HCT116 (cell line): ENCODE results near the gene ZCCHC3. TPM values are rescaled to one million over a fixed set of nuclear protein-coding genes. Genes with fewer than 3 reads are reported as not detected.

Source experiments
- ATAC-seq: fragments of 200-7000 bp; cut with Tn5 transposase; 2 replicates; pipeline ENCODE4 v1.9.1; 2020; ENCODE audit warnings: mild to moderate bottlenecking, moderate library complexity
- BruUV-seq: library from RNA; stranded (reverse); fragments of 400-500 nt; replicated peaks from 2 replicates; lab custom pipeline; 2021; lab: Mats Ljungman, UMichigan
- CTCF ChIA-PET: fragments of 300-600 bp; sonication (Branson Sonifier 250); formaldehyde crosslinking; loops from one replicate; lab custom pipeline; 2021; ENCODE audit warnings: antibody characterized with exemption; lab: Charles Lee
- POLR2A ChIA-PET: fragments of 300-600, 350-600 bp; sonication (Branson Sonifier 250); formaldehyde crosslinking; loops from one replicate; lab custom pipeline; 2021; ENCODE audit warnings: antibody characterized with exemption; lab: Charles Lee
- RAD21 ChIA-PET, 2 experiments: fragments of 300-600 bp; sonication (Branson Sonifier 250); formaldehyde crosslinking; loops; one replicate each; lab custom pipeline; 2023; ENCODE audit warnings: low total read pairs in 2 of 2; ENCODE audit not compliant: uncharacterized antibody in 2 of 2, unreplicated experiment in 2 of 2, low non-redundant PET in 1 of 2; lab: Charles Lee
- DNase-seq: peaks from one replicate; pipeline ENCODE4 v3.0.0-alpha.2; 2010; ENCODE audit warnings: low read depth, low spot score
- H2AFZ ChIP-seq: fragments of 200-600 bp; shearing (Covaris generic), sonication (generic); 2 replicates; pipeline ENCODE4 v1.6.1; 2017; ENCODE audit warnings: low read depth, mixed run types, mixed read lengths, antibody characterized with exemption, low read length; ENCODE audit not compliant: poor library complexity, severe bottlenecking
- H3K27ac ChIP-seq: 2 replicates; pipeline ENCODE4 v1.5.1; 2012; ENCODE audit warnings: low read depth, low read length
- H3K27me3 ChIP-seq: fragments of 200-600 bp; sonication (generic); 2 replicates; pipeline ENCODE4 v1.6.1; 2016; ENCODE audit warnings: mixed run types, low read length, mixed read lengths; ENCODE audit not compliant: insufficient read depth
- H3K36me3 ChIP-seq, 2 experiments: fragments of 200-500 bp in 1 of 2; fragments of 200-600 bp in 1 of 2; sonication (Bioruptor generic) in 1 of 2; sonication (generic) in 1 of 2; 2 replicates each; pipeline versions ENCODE4 v1.5.1 to v1.6.1; 2014 to 2016; ENCODE audit warnings: low read length in 2 of 2, inconsistent platforms in 1 of 2, mixed read lengths in 1 of 2, mixed run types in 1 of 2; ENCODE audit not compliant: insufficient read depth in 2 of 2, control insufficient read depth in 1 of 2
- H3K4me1 ChIP-seq, 2 experiments: fragments of 200-600 bp in 1 of 2; sonication (generic) in 1 of 2; 2 replicates each; pipeline versions ENCODE4 v1.5.1 to v1.6.1; 2012 to 2017; ENCODE audit warnings: low read length in 2 of 2, inconsistent platforms in 1 of 2, mild to moderate bottlenecking in 1 of 2, mixed read lengths in 1 of 2, mixed run types in 1 of 2, moderate library complexity in 1 of 2; ENCODE audit not compliant: insufficient read depth in 2 of 2, control insufficient read depth in 1 of 2
- H3K4me2 ChIP-seq: fragments of 200-600 bp; sonication (generic); 2 replicates; pipeline ENCODE4 v1.6.1; 2017; ENCODE audit warnings: mixed run types, low read length, mixed read lengths
- H3K4me3 ChIP-seq, 2 experiments: fragments of 200-600 bp in 1 of 2; sonication (generic) in 1 of 2; replicated peaks in 1 of 2; 2 replicates each; pipeline ENCODE4 v1.5.1; 2011 to 2016; ENCODE audit warnings: low read length in 2 of 2, control low read depth in 1 of 2, low read depth in 1 of 2, mild to moderate bottlenecking in 1 of 2, mixed read lengths in 1 of 2, mixed run types in 1 of 2
- H3K79me2 ChIP-seq: fragments of 200-600 bp; sonication (generic); 2 replicates; pipeline ENCODE4 v1.6.1; 2017; ENCODE audit warnings: mild to moderate bottlenecking, mixed run types, low read length, moderate library complexity, mixed read lengths; ENCODE audit not compliant: insufficient read depth
- H3K9ac ChIP-seq: fragments of 200-600 bp; sonication (generic); 2 replicates; pipeline ENCODE4 v1.6.1; 2016; ENCODE audit warnings: low read length, mixed read lengths
- H3K9me2 ChIP-seq: fragments of 200-600 bp; sonication (generic), shearing (Covaris generic); 2 replicates; pipeline ENCODE4 v1.6.1; 2017; ENCODE audit warnings: mixed run types, mild to moderate bottlenecking, moderate library complexity; ENCODE audit not compliant: insufficient read depth
- H3K9me3 ChIP-seq, 2 experiments: fragments of 200-500 bp in 1 of 2; fragments of 200-600 bp in 1 of 2; sonication (Bioruptor generic) in 1 of 2; sonication (generic) in 1 of 2; 2 replicates each; pipeline ENCODE4 v1.6.1; 2014 to 2017; ENCODE audit warnings: low read length in 2 of 2, mixed read lengths in 2 of 2, inconsistent platforms in 1 of 2, low read depth in 1 of 2, mild to moderate bottlenecking in 1 of 2, mixed run types in 1 of 2, moderate library complexity in 1 of 2; ENCODE audit not compliant: control insufficient read depth in 1 of 2, insufficient read depth in 1 of 2
- H4K20me1 ChIP-seq: fragments of 200-600 bp; sonication (generic), shearing (Covaris generic); 2 replicates; pipeline ENCODE4 v1.6.1; 2017; ENCODE audit warnings: mixed run types, mild to moderate bottlenecking, moderate library complexity; ENCODE audit not compliant: insufficient read depth
- CBX3 ChIP-seq: IDR thresholded peaks from 2 replicates; pipeline ENCODE4 v1.6.1; 2012; ENCODE audit warnings: low read depth
- EGR1 ChIP-seq: IDR thresholded peaks from 2 replicates; pipeline ENCODE4 v1.6.1; 2012; ENCODE audit warnings: low read depth
- ELF1 ChIP-seq: IDR thresholded peaks from 2 replicates; pipeline ENCODE4 v1.6.1; 2012; ENCODE audit warnings: low read depth, borderline replicate concordance
- EZH2 ChIP-seq: fragments of 200-600 bp; sonication (generic); IDR thresholded peaks from 2 replicates; pipeline ENCODE4 v1.6.1; 2017; ENCODE audit warnings: antibody characterized with exemption, mixed run types
- EZH2phosphoT487 ChIP-seq: fragments of 200-600 bp; IDR thresholded peaks from 2 replicates; pipeline ENCODE4 v1.6.1; 2018; ENCODE audit warnings: antibody characterized with exemption, borderline replicate concordance
- FOSL1 ChIP-seq: IDR thresholded peaks from 2 replicates; pipeline ENCODE4 v1.6.1; 2012; ENCODE audit warnings: low read depth
- JUND ChIP-seq: IDR thresholded peaks from 2 replicates; pipeline ENCODE4 v1.6.1; 2012
- MAX ChIP-seq: IDR thresholded peaks from 2 replicates; pipeline ENCODE4 v1.6.1; 2012
- POLR2AphosphoS5 ChIP-seq: IDR thresholded peaks from 2 replicates; pipeline ENCODE4 v1.6.1; 2011; ENCODE audit warnings: mild to moderate bottlenecking, low read depth, low read length, moderate library complexity
- RAD21 ChIP-seq: IDR thresholded peaks from 2 replicates; pipeline ENCODE4 v1.6.1; 2012; ENCODE audit warnings: low read depth, mild to moderate bottlenecking
- SIN3A ChIP-seq: IDR thresholded peaks from 2 replicates; pipeline ENCODE4 v1.6.1; 2012; ENCODE audit warnings: low read depth
- SP1 ChIP-seq: IDR thresholded peaks from 2 replicates; pipeline ENCODE4 v1.6.1; 2012; ENCODE audit warnings: low read depth
- SRF ChIP-seq: IDR thresholded peaks from 2 replicates; pipeline ENCODE4 v1.6.1; 2012; ENCODE audit warnings: low read depth
- YY1 ChIP-seq: IDR thresholded peaks from 2 replicates; pipeline ENCODE4 v1.6.1; 2011; ENCODE audit warnings: low read length, low read depth, moderate library complexity, mild to moderate bottlenecking; ENCODE audit not compliant: insufficient replicate concordance; ENCODE audit errors: extremely low read depth
- ZBTB33 ChIP-seq: IDR thresholded peaks from 2 replicates; pipeline ENCODE4 v1.6.1; 2011; ENCODE audit warnings: mild to moderate bottlenecking, low read length, moderate library complexity; ENCODE audit not compliant: insufficient replicate concordance; ENCODE audit errors: extremely low read depth
- ZFX ChIP-seq: fragments of 450-650 bp; IDR thresholded peaks from 2 replicates; pipeline ENCODE4 v1.6.1; 2017
- intact Hi-C: fragments of 100-400 bp; cut with micrococcal nuclease; formaldehyde crosslinking; loops from 2 replicates; pipeline ENCODE4 v1.10.0; 2022
- total RNA-seq: library from RNA; stranded (reverse); gene quantifications from one replicate; pipeline ENCODE4 v1.2.1, GENCODE V29; 2021; ENCODE audit not compliant: unreplicated experiment
- TF ChIP-seq, protein P1 (sequence below): IDR thresholded peaks from 2 replicates; pipeline ENCODE4 v1.6.1; 2012

ZCCHC3 gene
- total RNA-seq, 1 experiment from 2014 or later = 19.3 TPM

DNA sequence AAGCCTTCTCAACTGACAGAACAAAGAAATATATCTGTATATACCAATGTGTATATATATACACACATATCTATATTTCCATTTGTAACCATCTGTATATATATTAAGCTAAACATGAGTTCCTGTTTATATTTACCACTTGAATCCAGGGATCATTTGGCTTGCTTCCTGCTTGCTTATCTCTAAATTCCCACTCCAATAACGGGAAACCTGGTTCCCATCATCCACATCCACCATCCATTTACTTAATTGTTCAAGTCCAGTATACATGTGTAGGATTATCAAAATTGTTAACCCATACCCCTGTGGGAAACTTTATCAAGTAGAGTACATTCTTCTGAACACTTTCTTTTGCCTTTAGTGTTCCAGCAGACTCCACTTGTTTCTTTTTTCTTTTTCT lies 15.5 kb downstream of the ZCCHC3 start:
- Histone ChIP-seq H3K27ac (no peak overlapping the region), H3K9me3 (no peaks in the 10 kb centered on the region), H3K4me3 (no peak overlapping the region), H3K27me3 (no peaks in the 10 kb centered on the region), H3K4me2 (no peak overlapping the region), H3K9me2 (no peaks in the 10 kb centered on the region), H2AFZ (no peak overlapping the region), H3K9ac (no peak overlapping the region), H3K4me1 (peaks cover 0 to 12% of the 10 kb centered on the region in 2 experiments; a peak in 2 of 4 replicates), H4K20me1 (no peaks in the 10 kb centered on the region), H3K36me3 (no peaks in the 10 kb centered on the region), H3K79me2 (no peaks in the 10 kb centered on the region)
- RAD21 ChIA-PET = no interaction called here
- DNase-seq (no peak), ATAC-seq (no peak)
- TF ChIP-seq JUND = no peak
- no peak for TF ChIP-seq CBX3
- TF ChIP-seq ZBTB33 = no peak
- TF ChIP-seq MAX = no peak
- no peak for TF ChIP-seq SP1
- no peak for TF ChIP-seq ZFX
- no peak for TF ChIP-seq SIN3A
- TF ChIP-seq RAD21 = no peak
- TF ChIP-seq ELF1 = no peak
- no peak for TF ChIP-seq FOSL1
- TF ChIP-seq YY1 = no peak
- TF ChIP-seq EZH2phosphoT487 = no peak
- TF ChIP-seq EGR1 = no peak
- TF ChIP-seq, protein P1, sequence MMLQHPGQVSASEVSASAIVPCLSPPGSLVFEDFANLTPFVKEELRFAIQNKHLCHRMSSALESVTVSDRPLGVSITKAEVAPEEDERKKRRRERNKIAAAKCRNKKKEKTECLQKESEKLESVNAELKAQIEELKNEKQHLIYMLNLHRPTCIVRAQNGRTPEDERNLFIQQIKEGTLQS = no peak
- TF ChIP-seq EZH2 = no peak
- TF ChIP-seq SRF = no peak
- TF ChIP-seq POLR2AphosphoS5 = no peak
- BruUV-seq = no TSS peak
- intact Hi-C loops = no loop called here
- CTCF ChIA-PET = no interaction called here
- POLR2A ChIA-PET = no interaction called here
